ENCODE results near the gene ACADM. TPM values are rescaled to one million over a fixed set of nuclear protein-coding genes. Genes with fewer than 3 reads are reported as not detected.
"Not testable (repeated sequence)": the region's sequence is repeated elsewhere in the genome, so short reads cannot be mapped to it uniquely, and the experiment has no call there.

Gene ACADM
- total and polyA plus RNA-seq, 8 donors, result 15.2 to 77.5 (median 35.5) TPM

GRCh38 chr1:75720820-75721219, 3.7 kb upstream of the ACADM start:
- Histone ChIP-seq H3K27ac (no peak overlapping the region), H3K4me1 (peaks cover 0 to 17% (median 10%) of the 10 kb centered on the region in 4 donors), H3K4me3 (no peak overlapping the region), H3K9me3 (no peaks in the 10 kb centered on the region), H3K27me3 (no peaks in the 10 kb centered on the region), H3K36me3 (no peaks in the 10 kb centered on the region)
- DNase-seq, result no peak
- intact Hi-C loops (cut with DNase I; ENCODE audit: low total_unique reads), result loop anchor here (10.0 kb wide), 1 partner anchor 64 kb away; the partner anchor contains the start of gene RABGGTB
- TF ChIP-seq POLR2AphosphoS5 (IDR thresholded peaks at IDR 0.05) (no peak), EP300 (IDR thresholded peaks at IDR 0.05) (no peak)
- 64 to 86% (median 74%) methylated on average over 1 of the region's 1 CpG for WGBS, 5 donors

DNA sequence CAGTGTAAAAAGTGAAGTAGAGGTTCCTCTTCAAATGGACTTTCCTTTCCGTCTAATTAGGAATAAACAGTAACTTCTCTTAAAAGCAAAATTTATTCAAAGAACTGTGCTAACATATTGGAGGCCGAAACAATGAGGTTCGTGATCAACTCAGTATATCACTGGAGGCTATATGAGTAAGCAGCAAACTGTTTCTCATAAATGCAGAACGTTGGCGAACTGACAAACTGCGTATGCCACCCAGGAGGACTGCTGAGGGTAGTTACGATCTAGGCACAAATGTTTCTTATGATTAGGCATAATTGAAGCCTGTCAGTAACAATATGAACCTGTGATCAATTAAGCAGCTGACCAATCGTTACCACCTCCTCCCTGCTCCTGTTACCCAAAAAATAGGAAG, 2.3 kb upstream of the ACADM start:
- H3K36me3 ChIP-seq, H3K27ac ChIP-seq, H3K27me3 ChIP-seq, H3K9me3 ChIP-seq, H3K4me3 ChIP-seq, DNase-seq: not testable (repeated sequence)
- peaks cover 0 to 31% (median 21%) of the 10 kb centered on the region in 4 donors for H3K4me1 ChIP-seq
- intact Hi-C loops (cut with DNase I; ENCODE audit: low total_unique reads), result loop anchor here (10.0 kb wide), 1 partner anchor 63 kb away; the partner anchor contains the start of gene RABGGTB
- 91 to 95% (median 92%) methylated on average over 8 of the region's 8 CpGs for WGBS, 5 donors

- TF ChIP-seq, protein P1, sequence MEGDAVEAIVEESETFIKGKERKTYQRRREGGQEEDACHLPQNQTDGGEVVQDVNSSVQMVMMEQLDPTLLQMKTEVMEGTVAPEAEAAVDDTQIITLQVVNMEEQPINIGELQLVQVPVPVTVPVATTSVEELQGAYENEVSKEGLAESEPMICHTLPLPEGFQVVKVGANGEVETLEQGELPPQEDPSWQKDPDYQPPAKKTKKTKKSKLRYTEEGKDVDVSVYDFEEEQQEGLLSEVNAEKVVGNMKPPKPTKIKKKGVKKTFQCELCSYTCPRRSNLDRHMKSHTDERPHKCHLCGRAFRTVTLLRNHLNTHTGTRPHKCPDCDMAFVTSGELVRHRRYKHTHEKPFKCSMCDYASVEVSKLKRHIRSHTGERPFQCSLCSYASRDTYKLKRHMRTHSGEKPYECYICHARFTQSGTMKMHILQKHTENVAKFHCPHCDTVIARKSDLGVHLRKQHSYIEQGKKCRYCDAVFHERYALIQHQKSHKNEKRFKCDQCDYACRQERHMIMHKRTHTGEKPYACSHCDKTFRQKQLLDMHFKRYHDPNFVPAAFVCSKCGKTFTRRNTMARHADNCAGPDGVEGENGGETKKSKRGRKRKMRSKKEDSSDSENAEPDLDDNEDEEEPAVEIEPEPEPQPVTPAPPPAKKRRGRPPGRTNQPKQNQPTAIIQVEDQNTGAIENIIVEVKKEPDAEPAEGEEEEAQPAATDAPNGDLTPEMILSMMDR (IDR thresholded peaks at IDR 0.05), result no peak
- TF ChIP-seq EP300 (IDR thresholded peaks at IDR 0.05), result no peak
- no peak for TF ChIP-seq POLR2A (IDR thresholded peaks at IDR 0.05)
- TF ChIP-seq POLR2AphosphoS5 (IDR thresholded peaks at IDR 0.05), result no peak
- DNase-seq, result peak in 1 of 2 donors; percentile 8
- no peaks in the 10 kb centered on the region for H3K36me3 ChIP-seq
- no peak overlapping the region for H3K4me3 ChIP-seq
- no peaks in the 10 kb centered on the region for H3K9me3 ChIP-seq
- intact Hi-C loops (cut with DNase I; ENCODE audit: low total_unique reads), result loop anchor here (10.0 kb wide), 1 partner anchor 62 kb away; the partner anchor contains the start of gene RABGGTB
- peak overlapping the region in 1 of 5 donors; percentile 93 for H3K27ac ChIP-seq
- H3K27me3 ChIP-seq, result no peaks in the 10 kb centered on the region
- WGBS, 5 donors, result 82 to 92% (median 90%) methylated on average over 9 of the region's 9 CpGs
- peaks cover 0 to 38% (median 26%) of the 10 kb centered on the region in 4 donors for H3K4me1 ChIP-seq
These were observed 1.5 kb upstream of the ACADM start for GRCh38 chr1:75722966-75723365.

GRCh38 chr1:75723989-75724471, 479 bp upstream of the ACADM start:
- intact Hi-C loops (cut with DNase I; ENCODE audit: low total_unique reads), result loop anchor here (10.0 kb wide), 1 partner anchor 61 kb away; the partner anchor contains the start of gene RABGGTB

DNA sequence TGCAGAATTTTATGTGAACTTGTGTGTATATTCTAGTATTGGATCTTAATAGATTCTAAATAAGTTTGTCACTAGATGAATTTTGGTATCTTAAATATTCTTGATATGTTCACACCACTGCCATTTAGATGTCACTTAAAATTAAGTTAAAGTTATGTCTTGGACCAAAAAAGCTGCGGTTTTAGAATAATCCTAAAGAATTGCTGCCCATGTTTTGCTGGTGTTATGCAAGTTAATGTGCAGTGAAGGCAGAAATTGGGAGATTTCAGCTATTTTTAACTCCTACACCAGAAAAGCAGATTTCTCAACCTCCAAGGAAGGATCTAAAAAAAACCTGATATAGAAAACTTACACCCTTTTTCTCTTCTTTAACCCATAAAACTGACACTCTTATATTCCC, 757 bp downstream of the ACADM start:
- Histone ChIP-seq H3K9me3 (no peaks in the 10 kb centered on the region), H3K4me1 (peaks cover 0 to 48% (median 32%) of the 10 kb centered on the region in 4 donors), H3K27me3 (no peaks in the 10 kb centered on the region), H3K36me3 (no peaks in the 10 kb centered on the region), H3K4me3 (peak overlapping the region; percentile 74 to 81 (median 78)), H3K27ac (peak overlapping the region in 4 of 5 donors; percentile 91 to 98 (median 92))
- intact Hi-C loops (cut with DNase I; ENCODE audit: low total_unique reads), result loop anchor here (10.0 kb wide), 1 partner anchor 60 kb away; the partner anchor contains the start of gene RABGGTB
- 0 to 4% (median 3%) methylated on average over 1 of the region's 1 CpG for WGBS, 5 donors
- TF ChIP-seq, protein P1 (IDR thresholded peaks at IDR 0.05), result no peak
- TF ChIP-seq POLR2AphosphoS5 (IDR thresholded peaks at IDR 0.05), result no peak
- no peak for TF ChIP-seq POLR2A (IDR thresholded peaks at IDR 0.05)
- no peak for TF ChIP-seq EP300 (IDR thresholded peaks at IDR 0.05)
- peak in 1 of 2 donors; percentile 6 for DNase-seq

More at GRCh38 chr1:75723989-75724471, 479 bp upstream of the ACADM start:
- no peaks in the 10 kb centered on the region for H3K36me3 ChIP-seq
- no peaks in the 10 kb centered on the region for H3K27me3 ChIP-seq
- peak; percentile 80 to 95 for DNase-seq
- H3K4me3 ChIP-seq, result peak overlapping the region; percentile 74 to 81 (median 78)
- peak overlapping the region; percentile 91 to 98 (median 93) for H3K27ac ChIP-seq
- H3K4me1 ChIP-seq, result peaks cover 0 to 48% (median 32%) of the 10 kb centered on the region in 4 donors
- no peak for TF ChIP-seq POLR2A (IDR thresholded peaks at IDR 0.05)
- TF ChIP-seq, protein P1 (IDR thresholded peaks at IDR 0.05), result no peak
- TF ChIP-seq EP300 (IDR thresholded peaks at IDR 0.05), result no peak
- TF ChIP-seq POLR2AphosphoS5 (IDR thresholded peaks at IDR 0.05), result no peak
- H3K9me3 ChIP-seq, result no peaks in the 10 kb centered on the region
- WGBS, 5 donors, result 0 to 4% (median 3%) methylated on average over 25 to 30 of the region's 30 CpGs

Data from stomach (tissue), 9 donors.